GM23248 (cell line): ENCODE measurements around the gene GPR37.

Experiments
- EZH2 ChIP-seq: fragments of 200-600 bp; sonication (generic); IDR thresholded peaks from 2 replicates; pipeline ENCODE4 v1.6.1; 2018; ENCODE audit warnings: antibody characterized with exemption, mild to moderate bottlenecking; ENCODE audit not compliant: insufficient read depth, poor library complexity, severe bottlenecking
- EZH2phosphoT487 ChIP-seq: fragments of 200-600 bp; sonication (generic); IDR thresholded peaks from 2 replicates; pipeline ENCODE4 v1.6.1; 2018; ENCODE audit warnings: antibody characterized with exemption, moderate library complexity, mild to moderate bottlenecking, low read depth; ENCODE audit not compliant: insufficient read depth

GRCh38 chr7:124781418-124781817 lies 15.8 kb upstream of the GPR37 start:
- TF ChIP-seq EZH2phosphoT487: no peak
- TF ChIP-seq EZH2: no peak
